Epithelial cell of esophagus (primary cell): ENCODE measurements around the gene TCTA.

Experiments
- DNase-seq: peaks from one replicate; pipeline ENCODE4 v3.0.0; 2010; ENCODE audit warnings: low read depth
- H3K4me3 ChIP-seq: 2 replicates; pipeline ENCODE4 v1.5.1; 2011; ENCODE audit warnings: mild to moderate bottlenecking, low read length, control low read depth
- CTCF ChIP-seq: IDR thresholded peaks from 2 replicates; pipeline ENCODE4 v1.5.1; 2011; ENCODE audit warnings: low read depth, mild to moderate bottlenecking, low read length, control low read depth, inconsistent platforms; ENCODE audit not compliant: insufficient read depth; ENCODE audit errors: missing control alignments

Gene TCTA

GRCh38 chr3:49416867-49417266 is 4.6 kb downstream of the TCTA start:
- no peak for TF ChIP-seq CTCF
- no peak overlapping the region for H3K4me3 ChIP-seq
- peak; percentile 29 for DNase-seq

- no peak for TF ChIP-seq CTCF
- H3K4me3 ChIP-seq: no peak overlapping the region
- no peak for DNase-seq
Measured at GRCh38 chr3:49417516-49418120, 5.4 kb downstream of the TCTA start.

GRCh38 chr3:49421890-49422378 is 9.7 kb downstream of the TCTA start:
- H3K4me3 ChIP-seq: no peak overlapping the region

GRCh38 chr3:49422379-49423248 is 10.4 kb downstream of the TCTA start, which contains the start of gene AMT:
Gene AMT (minus strand): TSS chr3:49422473. CDS start chr3:49422450, 23 bp downstream.
- H3K4me3 ChIP-seq: no peak within 1 kb of the TSS
- DNase-seq: no peak
- TF ChIP-seq CTCF: no peak

More at GRCh38 chr3:49421890-49422378, 9.7 kb downstream of the TCTA start:
- TF ChIP-seq CTCF: no peak
- no peak for DNase-seq

GRCh38 chr3:49424816-49425215 is 12.6 kb downstream of the TCTA start:
- DNase-seq: no peak
- no peak overlapping the region for H3K4me3 ChIP-seq
- TF ChIP-seq CTCF: no peak

- peak; percentile 79 for DNase-seq
- H3K4me3 ChIP-seq: no peak overlapping the region
- no peak for TF ChIP-seq CTCF
Measured at GRCh38 chr3:49427586-49427985, 15.4 kb downstream of the TCTA start.

GRCh38 chr3:49428752-49429080 is 16.5 kb downstream of the TCTA start:
- H3K4me3 ChIP-seq: peak overlapping the region; percentile 69
- TF ChIP-seq CTCF: no peak
- DNase-seq: no peak
